ENCODE data around the gene CYB5R2.
"Not testable (repeated sequence)": the region's sequence is repeated elsewhere in the genome, so short reads cannot be mapped to it uniquely, and the experiment has no call there.

Gene CYB5R2

GRCh38 chr11:7668911-7669310 is 4.4 kb downstream of the CYB5R2 start:
- no peak for DNase-seq (ENCODE audit: low read depth)

GRCh38 chr11:7668464-7668863 is 4.8 kb downstream of the CYB5R2 start:
- DNase-seq (ENCODE audit: low read depth), result no peak

- DNase-seq (ENCODE audit: low read depth), result no peak
Measured at GRCh38 chr11:7667460-7667859, 5.8 kb downstream of the CYB5R2 start.

- DNase-seq (ENCODE audit: low read depth), result no peak
Measured at GRCh38 chr11:7666292-7666866, 6.9 kb downstream of the CYB5R2 start.

- peak; percentile 60 for DNase-seq (ENCODE audit: low read depth)
Measured at GRCh38 chr11:7665473-7666291, 7.6 kb downstream of the CYB5R2 start.

GRCh38 chr11:7664867-7665266 is 8.4 kb downstream of the CYB5R2 start:
- DNase-seq (ENCODE audit: low read depth), result no peak

GRCh38 chr11:7663531-7663930 is 9.8 kb downstream of the CYB5R2 start:
- DNase-seq (ENCODE audit: low read depth), result not testable (repeated sequence)

GRCh38 chr11:7657306-7658025 is 15.8 kb downstream of the CYB5R2 start:
- DNase-seq (ENCODE audit: low read depth), result no peak

- no peak for DNase-seq (ENCODE audit: low read depth)
Measured at GRCh38 chr11:7656704-7657103, 16.6 kb downstream of the CYB5R2 start.

GRCh38 chr11:7655253-7656217 is 17.8 kb downstream of the CYB5R2 start:
- no peak for DNase-seq (ENCODE audit: low read depth)

- DNase-seq (ENCODE audit: low read depth), result no peak
Measured at GRCh38 chr11:7654195-7654705, 19.1 kb downstream of the CYB5R2 start.

GRCh38 chr11:7651700-7652099 is 21.6 kb downstream of the CYB5R2 start:
- DNase-seq (ENCODE audit: low read depth), result no peak

GRCh38 chr11:7651140-7651551 is 22.2 kb downstream of the CYB5R2 start:
- DNase-seq (ENCODE audit: low read depth), result no peak

GRCh38 chr11:7648264-7648663 is 25.0 kb downstream of the CYB5R2 start:
- no peak for DNase-seq (ENCODE audit: low read depth)

- no peak for DNase-seq (ENCODE audit: low read depth)
Measured at GRCh38 chr11:7646866-7647265, 26.4 kb downstream of the CYB5R2 start.

- no peak for DNase-seq (ENCODE audit: low read depth)
Measured at GRCh38 chr11:7645206-7645605, 28.1 kb downstream of the CYB5R2 start.

- no peak for DNase-seq (ENCODE audit: low read depth)
Measured at GRCh38 chr11:7643314-7643713, 30.0 kb downstream of the CYB5R2 start.

GRCh38 chr11:7642747-7643146 is 30.6 kb downstream of the CYB5R2 start:
- no peak for DNase-seq (ENCODE audit: low read depth)

GRCh38 chr11:7640816-7641215 is 32.5 kb downstream of the CYB5R2 start:
- DNase-seq (ENCODE audit: low read depth), result no peak

GRCh38 chr11:7639643-7640025 is 33.7 kb downstream of the CYB5R2 start:
- no peak for DNase-seq (ENCODE audit: low read depth)

Measured in activated T-cell treated with anti-CD3 and anti-CD28 coated beads for 24 hours (primary cell).